GM23248 (cell line): ENCODE measurements around the gene GJC2. TPM values are rescaled to one million over a fixed set of nuclear protein-coding genes. Genes with fewer than 3 reads are reported as not detected.

Experiments
- DNase-seq: peaks from one replicate; pipeline ENCODE4 v3.0.0-alpha.2; 2015
- H2AFZ ChIP-seq: fragments of 200-600 bp; sonication (generic); 2 replicates; pipeline ENCODE4 v1.6.1; 2016; ENCODE audit warnings: antibody characterized with exemption
- H3F3A ChIP-seq: fragments of 200-600 bp; sonication (generic); 2 replicates; pipeline ENCODE4 v1.6.1; 2016; ENCODE audit warnings: mild to moderate bottlenecking, antibody characterized with exemption, mixed run types; ENCODE audit not compliant: insufficient read depth
- H3K27ac ChIP-seq: fragments of 200-600 bp; sonication (generic); 2 replicates; pipeline ENCODE4 v1.5.1; 2016; ENCODE audit warnings: mild to moderate bottlenecking
- H3K27me3 ChIP-seq: fragments of 200-600 bp; sonication (generic); replicated peaks from 2 replicates; pipeline ENCODE4 v1.6.1; 2016; ENCODE audit warnings: mild to moderate bottlenecking; ENCODE audit not compliant: insufficient read depth
- H3K36me3 ChIP-seq: fragments of 200-600 bp; sonication (generic); 2 replicates; pipeline ENCODE4 v1.6.1; 2016; ENCODE audit warnings: low read depth, mild to moderate bottlenecking
- H3K4me1 ChIP-seq: fragments of 200-600 bp; sonication (generic); 2 replicates; pipeline ENCODE4 v1.6.1; 2016; ENCODE audit warnings: mild to moderate bottlenecking; ENCODE audit not compliant: insufficient read depth
- H3K4me2 ChIP-seq: fragments of 200-600 bp; sonication (generic); one replicate; pipeline ENCODE4 v1.6.1; 2016; ENCODE audit warnings: mild to moderate bottlenecking; ENCODE audit not compliant: unreplicated experiment
- H3K4me3 ChIP-seq: fragments of 200-600 bp; sonication (generic); 2 replicates; pipeline ENCODE4 v1.5.1; 2016; ENCODE audit warnings: mild to moderate bottlenecking
- H3K79me2 ChIP-seq: fragments of 200-600 bp; sonication (generic); 2 replicates; pipeline ENCODE4 v1.6.1; 2016; ENCODE audit warnings: mild to moderate bottlenecking; ENCODE audit not compliant: insufficient read depth
- H3K9ac ChIP-seq: fragments of 200-600 bp; sonication (generic); 2 replicates; pipeline ENCODE4 v1.6.1; 2016; ENCODE audit warnings: mild to moderate bottlenecking
- H3K9me2 ChIP-seq: fragments of 200-600 bp; sonication (generic); 2 replicates; pipeline ENCODE4 v1.6.1; 2016; ENCODE audit warnings: mixed run types, mild to moderate bottlenecking, moderate library complexity; ENCODE audit not compliant: insufficient read depth
- H3K9me3 ChIP-seq: fragments of 200-600 bp; sonication (generic); one replicate; pipeline ENCODE4 v1.6.1; 2017; ENCODE audit warnings: low read depth
- H4K20me1 ChIP-seq: fragments of 200-600 bp; sonication (generic); 2 replicates; pipeline ENCODE4 v1.6.0; 2016; ENCODE audit not compliant: insufficient read depth
- EZH2 ChIP-seq: fragments of 200-600 bp; sonication (generic); IDR thresholded peaks from 2 replicates; pipeline ENCODE4 v1.6.1; 2018; ENCODE audit warnings: antibody characterized with exemption, mild to moderate bottlenecking; ENCODE audit not compliant: insufficient read depth, poor library complexity, severe bottlenecking
- EZH2phosphoT487 ChIP-seq: fragments of 200-600 bp; sonication (generic); IDR thresholded peaks from 2 replicates; pipeline ENCODE4 v1.6.1; 2018; ENCODE audit warnings: antibody characterized with exemption, moderate library complexity, mild to moderate bottlenecking, low read depth; ENCODE audit not compliant: insufficient read depth
- WGBS, 2 experiments: methylation state at CpG; one replicate each; pipeline ENCODE4 v1.1.6; 2015 to 2017; ENCODE audit warnings: low lambda C conversion rate in 2 of 2, low coverage in 1 of 2; ENCODE audit errors: missing lambda C conversion rate in 2 of 2; 5-methylcytosine and 5-hydroxymethylcytosine counted together
- in situ Hi-C: fragments of 300-500 bp; cut with MboI; formaldehyde crosslinking; loops from 2 replicates; pipeline ENCODE4 v1.15.0; 2020
- polyA plus RNA-seq: library from polyadenylated mRNA; unstranded; fragments of >200 nt; fragmentation: Nextera tagmentation; extraction: Ambion mirVana; gene quantifications from 2 replicates; pipeline ENCODE4 v1.2.1, GENCODE V29; 2016
- total RNA-seq: library from RNA; depleted of rRNA; stranded (reverse); fragments of >200 nt; shearing (Covaris generic); gene quantifications from 2 replicates; pipeline ENCODE4 v1.2.3, GENCODE V29; 2014

The GJC2 gene
- total and polyA plus RNA-seq, 2 experiments from 2014 or later: 0.08 to 0.54 TPM

- Histone ChIP-seq H3K27me3 (no peaks in the 10 kb centered on the region), H3K9ac (no peak overlapping the region), H3K4me1 (peaks cover 5% of the 10 kb centered on the region; the same call in 1 of the 2 replicates), H3K9me2 (no peaks in the 10 kb centered on the region), H3K36me3 (no peaks in the 10 kb centered on the region), H2AFZ (no peak overlapping the region), H3K79me2 (no peaks in the 10 kb centered on the region), H3K4me2 (no peak overlapping the region), H3K9me3 (no peaks in the 10 kb centered on the region), H3K27ac (no peak overlapping the region), H3K4me3 (no peak overlapping the region), H4K20me1 (no peaks in the 10 kb centered on the region), H3F3A (no peaks in the 10 kb centered on the region; the same call in 1 of the 2 replicates)
- in situ Hi-C loops: no loop called here
- TF ChIP-seq EZH2: no peak
- no peak for TF ChIP-seq EZH2phosphoT487
- 79 to 80% methylated on average over 16 of the region's 16 CpGs for WGBS, 2 experiments
- no peak for DNase-seq
Measured at GRCh38 chr1:228155596-228156514, 6.1 kb downstream of the GJC2 start.

GRCh38 chr1:228156515-228156881 is 6.8 kb downstream of the GJC2 start:
- Histone ChIP-seq H3K27ac (no peak overlapping the region), H3K4me1 (0 out of 2 replicates have a peak, but pooled peaks cover under 1% of the 10 kb centered on the region), H2AFZ (no peak overlapping the region), H3K9me2 (no peaks in the 10 kb centered on the region), H3K36me3 (no peaks in the 10 kb centered on the region), H3K27me3 (no peaks in the 10 kb centered on the region), H4K20me1 (no peaks in the 10 kb centered on the region), H3F3A (no peaks in the 10 kb centered on the region), H3K79me2 (no peaks in the 10 kb centered on the region), H3K9me3 (no peaks in the 10 kb centered on the region), H3K9ac (no peak overlapping the region), H3K4me3 (no peak overlapping the region), H3K4me2 (no peak overlapping the region)
- no peak for DNase-seq
- TF ChIP-seq EZH2 (no peak), EZH2phosphoT487 (no peak)
- WGBS, 2 experiments: 60 to 67% methylated on average over 8 to 9 of the region's 9 CpGs
- in situ Hi-C loops: no loop called here

DNA sequence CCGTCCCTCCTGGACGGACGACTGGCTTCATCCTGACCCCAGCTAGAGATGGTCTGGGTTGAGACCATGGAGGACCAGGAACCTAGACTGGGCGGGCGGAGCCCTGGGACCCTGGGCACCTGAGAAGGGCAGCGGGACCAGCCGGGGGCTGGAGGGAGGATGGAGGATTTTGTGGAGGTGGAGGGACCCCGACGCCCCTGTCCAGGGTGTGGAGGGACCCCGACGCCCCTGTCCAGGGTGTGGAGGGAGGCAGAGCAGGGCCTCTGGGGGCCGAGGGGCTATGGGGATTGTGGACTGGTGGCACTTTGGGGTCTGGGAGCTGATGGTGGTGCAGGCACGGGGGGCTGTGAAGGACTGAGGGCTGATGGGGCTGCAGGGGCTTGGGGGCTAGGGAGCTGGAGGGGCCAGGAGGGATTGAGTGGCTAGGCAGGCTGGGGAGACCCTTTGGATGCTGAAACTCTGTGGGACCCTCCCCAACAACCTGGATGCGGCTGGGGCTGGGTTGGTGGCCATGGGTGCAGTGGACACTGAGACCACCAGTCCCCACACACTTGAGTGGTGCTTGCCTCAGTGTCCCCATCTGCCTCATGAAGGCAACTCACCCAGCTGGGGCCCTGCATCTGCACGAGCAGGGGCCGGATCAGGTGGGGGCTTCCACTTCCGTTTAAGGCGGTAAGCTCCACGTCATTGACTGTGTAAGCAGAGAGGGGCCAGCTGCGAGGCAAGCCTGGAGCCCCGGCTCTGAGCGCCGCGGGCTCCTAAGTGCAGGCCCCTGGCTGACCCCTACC is 7.4 kb downstream of the GJC2 start:
- Histone ChIP-seq H3K9me3 (no peaks in the 10 kb centered on the region), H3K4me1 (peaks cover 7% of the 10 kb centered on the region; the same call in 1 of the 2 replicates), H3K9me2 (no peaks in the 10 kb centered on the region), H3K4me3 (no peak overlapping the region), H3K36me3 (no peaks in the 10 kb centered on the region), H3K27ac (no peak overlapping the region), H2AFZ (no peak overlapping the region), H3K4me2 (no peak overlapping the region), H4K20me1 (no peaks in the 10 kb centered on the region), H3K27me3 (no peaks in the 10 kb centered on the region), H3K79me2 (no peaks in the 10 kb centered on the region), H3F3A (no peaks in the 10 kb centered on the region), H3K9ac (no peak overlapping the region)
- 53 to 62% methylated on average over 20 to 24 of the region's 24 CpGs for WGBS, 2 experiments
- in situ Hi-C loops: no loop called here
- TF ChIP-seq EZH2 (no peak), EZH2phosphoT487 (no peak)
- DNase-seq: no peak

DNA sequence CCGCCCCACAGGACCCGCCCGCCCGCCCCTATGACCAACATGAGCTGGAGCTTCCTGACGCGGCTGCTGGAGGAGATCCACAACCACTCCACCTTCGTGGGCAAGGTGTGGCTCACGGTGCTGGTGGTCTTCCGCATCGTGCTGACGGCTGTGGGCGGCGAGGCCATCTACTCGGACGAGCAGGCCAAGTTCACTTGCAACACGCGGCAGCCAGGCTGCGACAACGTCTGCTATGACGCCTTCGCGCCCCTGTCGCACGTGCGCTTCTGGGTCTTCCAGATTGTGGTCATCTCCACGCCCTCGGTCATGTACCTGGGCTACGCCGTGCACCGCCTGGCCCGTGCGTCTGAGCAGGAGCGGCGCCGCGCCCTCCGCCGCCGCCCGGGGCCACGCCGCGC is 8.0 kb downstream of the GJC2 start:
- H3F3A ChIP-seq: no peaks in the 10 kb centered on the region
- H3K9ac ChIP-seq: no peak overlapping the region
- no peaks in the 10 kb centered on the region for H3K9me2 ChIP-seq
- H3K27ac ChIP-seq: no peak overlapping the region
- no peak overlapping the region for H3K4me3 ChIP-seq
- TF ChIP-seq EZH2phosphoT487: no peak
- no peak for TF ChIP-seq EZH2
- no peak overlapping the region for H3K4me2 ChIP-seq
- no peaks in the 10 kb centered on the region for H4K20me1 ChIP-seq
- 55 to 57% methylated on average over 32 to 43 of the region's 43 CpGs for WGBS, 2 experiments
- H3K27me3 ChIP-seq: no peaks in the 10 kb centered on the region
- no peaks in the 10 kb centered on the region for H3K79me2 ChIP-seq
- no peaks in the 10 kb centered on the region for H3K9me3 ChIP-seq
- peaks cover 13% of the 10 kb centered on the region; the same call in 1 of the 2 replicates for H3K4me1 ChIP-seq
- no peak overlapping the region for H2AFZ ChIP-seq
- H3K36me3 ChIP-seq: no peaks in the 10 kb centered on the region
- in situ Hi-C loops: no loop called here
- no peak for DNase-seq
